NCI-H1694 treated with DMSO at 0.1 percent for 48 hours (cell line): Measurements from ENCODE around the gene SIDT2.

ENCODE experiments used
- DNase-seq: peaks from one replicate; lab custom pipeline; 2025; lab: John Stamatoyannopoulos, UW

The SIDT2 gene

DNA sequence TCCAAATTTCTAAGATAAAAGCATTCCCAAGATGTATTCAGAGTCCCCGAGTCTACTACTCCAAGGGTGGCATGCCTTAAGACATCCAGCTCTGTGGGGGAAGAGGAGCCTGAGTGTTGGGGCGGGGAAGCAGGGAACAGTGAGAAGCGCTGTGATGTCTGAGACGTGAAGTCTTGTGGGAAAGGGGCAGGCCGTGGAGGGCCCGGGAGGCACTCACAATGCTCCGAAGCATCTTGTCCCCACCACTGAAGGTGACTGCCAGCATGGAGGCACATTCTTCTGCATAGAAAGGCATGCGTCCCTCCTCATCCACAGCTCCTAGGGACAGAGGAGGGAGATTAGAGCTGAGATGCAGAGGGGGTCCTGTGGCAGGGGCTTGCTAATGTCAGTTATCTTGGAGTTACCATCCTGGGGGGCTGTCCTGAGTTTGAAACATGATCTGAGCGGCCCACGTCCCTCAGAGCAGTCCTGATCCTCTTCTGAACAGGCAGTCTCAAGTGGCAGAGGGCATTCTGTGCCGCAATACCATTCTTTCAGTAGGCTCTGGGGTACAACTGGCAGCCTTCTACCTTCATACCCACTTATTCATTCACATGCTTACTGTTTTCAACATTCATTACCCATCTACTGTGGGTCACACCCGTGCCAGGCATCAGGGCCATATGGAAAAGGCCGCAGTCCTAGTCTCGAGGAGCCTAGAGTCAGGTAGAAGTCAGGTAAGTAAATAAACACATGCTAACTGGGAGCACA lies 44.6 kb downstream of the SIDT2 start:
- no peak for DNase-seq

DNA sequence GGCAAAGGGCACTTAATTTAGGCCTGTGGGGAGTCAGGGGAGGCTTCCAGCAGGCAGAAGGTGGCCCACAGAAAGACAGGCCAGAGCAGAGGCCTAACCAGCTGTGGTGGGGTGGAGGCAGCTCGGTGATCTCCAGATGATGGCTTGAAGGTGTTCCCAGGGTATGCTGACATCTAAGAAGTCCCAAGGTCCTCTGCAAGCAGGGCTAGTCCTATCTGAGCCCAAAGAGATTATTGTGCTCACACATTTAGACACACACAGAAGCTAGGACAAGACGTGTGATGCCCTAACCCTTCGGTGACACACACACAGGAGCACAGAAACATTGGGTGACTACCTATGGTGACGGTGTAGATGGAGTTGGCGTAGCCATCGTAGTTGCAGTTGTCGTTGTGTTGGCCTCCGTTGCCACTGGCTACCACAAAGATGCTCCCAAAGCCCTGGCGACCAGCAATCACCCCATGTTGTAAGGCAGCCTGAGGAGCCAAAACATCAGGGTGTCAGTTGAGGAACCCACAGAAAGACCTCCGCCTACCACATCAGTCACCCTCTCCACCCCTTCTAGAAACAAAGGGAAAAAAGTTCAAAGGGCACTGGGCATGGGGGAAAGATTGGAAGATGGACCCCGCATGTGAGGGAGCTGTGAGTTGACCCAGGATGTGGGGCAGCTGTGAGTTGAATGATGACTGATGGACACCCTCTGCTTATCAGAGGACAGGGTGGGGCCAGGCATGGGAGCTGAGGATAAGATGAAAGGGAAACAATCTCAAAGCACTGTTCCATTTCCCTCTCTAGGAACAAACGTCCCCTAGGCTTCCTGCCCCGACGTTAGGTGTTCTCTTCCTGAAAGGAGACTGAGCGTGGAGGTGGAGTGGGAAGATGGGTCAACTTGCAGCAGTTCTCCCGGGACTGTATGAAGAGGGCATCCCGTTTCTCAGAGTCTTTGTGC lies 45.5 kb downstream of the SIDT2 start:
- no peak for DNase-seq

DNA sequence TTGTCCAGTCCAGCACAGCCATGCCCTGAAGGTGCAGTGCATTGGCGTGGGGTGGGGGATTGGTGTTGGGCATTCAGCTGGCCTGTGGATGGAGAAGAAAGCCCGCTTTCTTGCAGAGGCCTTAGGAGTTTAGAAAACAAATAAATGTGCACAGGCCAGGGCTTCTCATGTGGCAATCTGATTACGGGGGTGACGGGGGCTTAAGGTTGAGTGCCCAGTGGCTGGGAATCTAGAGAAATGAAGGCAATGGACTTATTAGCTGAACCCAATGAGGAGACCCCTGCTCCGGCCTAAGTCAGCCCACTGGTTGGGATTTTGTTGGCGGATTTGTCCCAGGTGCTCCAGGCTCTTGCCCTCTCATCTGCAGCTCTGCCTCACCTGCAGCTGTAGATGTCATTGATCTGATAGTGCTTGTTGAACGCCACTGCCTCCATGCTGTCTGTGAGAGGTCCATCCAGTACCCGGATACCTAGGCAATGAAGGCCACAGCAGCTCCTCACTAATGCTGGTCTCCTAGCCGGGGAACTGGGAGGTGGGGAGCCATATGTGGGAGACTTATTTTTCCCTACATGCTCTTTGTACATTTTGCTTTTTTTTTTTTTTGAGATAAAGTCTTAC lies 47.1 kb downstream of the SIDT2 start:
- no peak for DNase-seq

DNA sequence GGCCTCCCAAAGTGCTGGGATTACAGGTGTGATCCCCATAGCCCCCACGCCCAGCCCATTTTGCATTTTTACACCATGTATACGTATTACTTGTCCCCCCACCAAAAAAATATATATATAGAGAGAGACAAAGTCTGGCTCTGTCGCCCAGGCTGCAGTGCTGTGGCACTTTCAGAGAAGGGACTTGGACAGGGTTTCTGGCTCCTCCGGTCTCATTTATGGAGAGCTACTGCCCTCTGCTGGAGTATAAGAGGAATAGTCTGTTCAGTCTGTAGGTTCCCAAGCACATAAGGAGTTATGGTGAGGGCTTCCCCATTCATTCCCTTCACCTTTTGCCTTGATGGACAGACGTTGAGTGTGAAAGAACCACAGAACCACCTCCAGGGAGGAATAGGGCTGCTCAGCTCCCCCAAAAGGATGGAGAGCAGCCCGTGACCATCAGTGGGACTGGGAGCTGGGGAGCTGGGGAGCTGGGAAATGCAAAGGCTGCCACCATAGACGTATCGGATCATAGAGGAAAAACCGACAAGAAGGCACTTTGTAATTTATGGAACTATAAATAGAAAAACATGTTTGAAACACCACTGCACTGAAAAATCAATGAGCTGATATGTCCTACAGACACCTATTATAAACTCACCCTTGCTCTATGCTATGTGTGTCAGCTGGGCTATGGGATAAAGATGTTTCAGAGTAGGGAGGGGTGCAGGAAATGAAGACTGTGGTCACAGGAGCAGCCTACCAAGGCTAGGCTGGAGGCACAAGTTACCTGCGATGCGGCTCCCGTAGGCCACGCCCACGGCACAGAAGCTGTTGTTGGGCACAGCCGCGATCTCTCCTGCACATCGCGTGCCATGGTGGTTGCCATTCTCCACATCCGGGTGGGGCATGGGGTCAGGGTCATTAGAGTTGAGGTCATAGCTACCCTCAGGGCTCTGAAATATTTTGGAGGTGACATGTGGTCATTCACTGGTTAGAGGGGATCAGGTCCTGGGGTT lies 48.1 kb downstream of the SIDT2 start:
- peak; percentile 80 for DNase-seq

- no peak for DNase-seq
These were observed 49.5 kb downstream of the SIDT2 start for GRCh38 chr11:117228091-117228490.

GRCh38 chr11:117229411-117229810 lies 50.9 kb downstream of the SIDT2 start:
- DNase-seq: no peak

DNA sequence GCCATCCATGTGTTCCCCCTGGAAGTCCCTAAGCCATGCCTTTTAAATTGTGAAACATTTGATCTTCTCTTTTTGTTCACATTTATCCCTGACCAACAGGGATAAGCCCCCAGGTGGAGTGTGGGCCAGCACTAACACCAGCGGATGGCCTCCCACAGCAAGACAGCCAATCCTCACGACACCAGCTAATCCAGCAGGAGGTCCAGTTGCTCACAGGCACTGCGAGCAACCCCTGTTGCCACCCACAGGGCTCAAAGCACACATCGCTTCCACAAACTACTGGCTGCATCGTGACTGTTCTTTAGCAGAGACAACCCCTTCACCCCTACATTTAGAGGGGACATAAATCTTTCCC lies 51.4 kb downstream of the SIDT2 start:
- no peak for DNase-seq

GRCh38 chr11:117230286-117230961 lies 51.9 kb downstream of the SIDT2 start:
- no peak for DNase-seq

- DNase-seq: no peak
These were observed 52.7 kb downstream of the SIDT2 start for GRCh38 chr11:117230999-117231841.

- no peak for DNase-seq
These were observed 53.2 kb downstream of the SIDT2 start, which contains the start of gene PCSK7 for GRCh38 chr11:117231842-117232091. PCSK7 (minus strand) TSS chr11:117232073; CDS start chr11:117229844, 2,229 bp downstream.

DNA sequence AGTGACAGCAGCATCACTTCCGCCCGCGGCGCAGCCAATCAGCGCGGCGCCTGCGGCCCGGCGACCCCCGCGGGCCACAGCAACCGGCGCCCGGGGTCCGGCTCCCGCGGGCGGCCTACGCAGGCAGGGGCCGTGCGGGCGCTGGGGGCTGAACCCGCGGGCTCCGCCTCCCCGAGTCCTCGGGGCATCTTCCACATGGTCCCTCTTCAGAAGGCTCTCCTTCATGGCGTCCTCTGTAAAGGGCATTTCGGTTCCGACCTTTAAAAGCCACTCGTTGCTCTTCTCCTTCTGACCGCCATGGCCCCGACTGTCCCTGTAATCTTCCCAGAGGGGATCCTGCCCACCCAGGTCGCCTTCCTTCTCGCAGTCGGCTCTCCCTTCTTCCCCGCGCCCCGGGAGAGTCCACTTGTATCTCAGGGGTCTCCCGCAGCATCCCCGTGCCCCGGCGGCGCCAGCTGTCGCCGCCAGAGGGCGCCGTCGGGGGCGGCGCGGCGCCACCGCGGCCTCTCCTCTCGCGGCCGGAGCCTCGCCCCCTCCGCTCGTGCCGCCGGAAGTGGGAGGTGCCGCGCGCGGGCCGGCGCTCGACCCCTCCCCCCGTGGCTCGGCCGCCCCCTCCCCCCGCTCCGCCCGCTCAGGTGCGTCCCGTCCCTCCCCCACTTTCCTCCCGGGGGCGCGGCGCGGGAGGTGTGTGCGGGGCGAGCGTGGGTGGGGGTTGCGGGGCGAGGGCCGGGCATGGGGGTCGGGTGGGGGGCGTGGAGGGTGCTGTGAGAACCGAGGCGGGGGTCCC lies 53.7 kb downstream of the SIDT2 start, which contains the start of gene RNF214:
RNF214 (plus strand) TSS at position 580 of the 787 bp plus-strand sequence. CDS start 1,602 bp downstream, outside the sequence.
- peak; percentile 15 for DNase-seq

DNA sequence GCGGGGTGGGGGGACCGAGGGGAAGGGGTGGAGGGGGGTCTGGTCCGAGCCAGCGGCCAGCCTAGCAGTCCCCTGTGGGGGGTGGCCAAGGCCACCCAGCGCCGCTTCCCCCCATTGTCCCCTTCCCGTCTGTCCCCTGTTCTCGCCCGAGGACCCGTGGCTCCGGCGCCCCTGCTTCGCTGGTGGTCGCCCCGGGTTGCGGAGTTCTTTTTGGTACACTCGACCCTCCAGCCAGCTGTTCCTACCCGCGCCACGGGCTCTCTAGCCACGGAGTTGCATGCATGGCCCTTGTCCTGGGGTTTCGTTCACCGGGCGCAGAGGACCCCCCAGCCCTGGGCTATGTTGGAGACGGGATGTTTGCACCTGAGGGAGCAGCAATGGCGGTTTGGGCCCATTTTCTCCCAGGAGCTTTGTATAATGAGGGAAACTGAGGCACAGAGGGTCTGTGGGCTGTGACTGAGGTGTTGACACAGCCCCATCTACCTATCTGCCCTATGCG lies 54.4 kb downstream of the SIDT2 start:
- no peak for DNase-seq

GRCh38 chr11:117238221-117238620 lies 59.7 kb downstream of the SIDT2 start:
- no peak for DNase-seq

GRCh38 chr11:117239295-117239694 lies 60.8 kb downstream of the SIDT2 start:
- DNase-seq: no peak
